ENCODE results near the gene OSGEP. TPM values are rescaled to one million over a fixed set of nuclear protein-coding genes. Genes with fewer than 3 reads are reported as not detected.

OSGEP gene
- total and polyA plus RNA-seq, 2 of the 13 experiments (the other 11 are each of a cell fraction or from before 2014, with no cell fraction given): 39.7 to 41.1 TPM

DNA sequence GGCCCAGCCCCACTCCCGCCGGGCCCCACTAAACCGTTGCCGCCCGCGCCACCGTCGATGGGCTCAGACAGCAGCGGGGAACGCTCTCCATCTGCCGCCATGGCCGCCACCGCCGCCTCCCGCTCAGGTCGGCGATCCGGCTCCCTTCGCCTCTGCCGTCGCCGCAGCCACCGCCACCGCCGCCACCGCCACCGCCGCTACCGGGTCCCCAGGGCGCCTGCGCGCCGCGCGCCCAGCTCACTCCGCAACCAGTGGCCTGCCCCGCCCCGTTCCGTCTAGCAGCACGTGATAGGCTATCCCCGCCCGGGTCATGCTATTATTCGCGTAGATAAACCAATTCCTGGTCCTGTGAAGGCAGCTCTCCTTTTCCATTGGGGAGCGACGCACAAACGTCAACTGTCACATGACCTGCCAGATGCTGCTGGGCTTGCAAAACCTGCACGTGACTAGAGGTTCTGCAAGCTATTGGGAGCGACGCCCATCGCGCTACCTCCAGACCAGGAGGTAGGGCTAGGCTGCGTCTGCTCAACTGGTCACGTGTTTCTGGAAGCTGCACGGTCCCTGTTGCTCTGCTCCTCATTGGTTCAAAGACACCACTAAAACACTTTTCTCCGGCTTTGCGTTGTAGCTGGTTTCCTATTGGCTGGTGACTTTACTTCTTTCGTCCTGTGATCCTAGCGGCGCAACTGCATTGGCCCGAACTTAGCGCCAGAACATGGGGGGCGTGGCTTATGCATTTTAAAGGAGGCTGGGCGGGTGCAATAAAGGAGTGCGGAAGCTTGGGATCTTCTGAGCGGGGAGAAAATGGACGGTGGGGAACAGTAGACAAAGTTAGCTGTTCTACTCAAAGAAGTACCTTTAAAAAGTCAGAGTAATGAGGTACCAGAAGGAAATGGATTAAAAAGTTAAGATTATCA lies 6.9 kb upstream of the OSGEP start, which contains the start of gene PIP4P1 (continued):
- TF ChIP-seq, protein P1, sequence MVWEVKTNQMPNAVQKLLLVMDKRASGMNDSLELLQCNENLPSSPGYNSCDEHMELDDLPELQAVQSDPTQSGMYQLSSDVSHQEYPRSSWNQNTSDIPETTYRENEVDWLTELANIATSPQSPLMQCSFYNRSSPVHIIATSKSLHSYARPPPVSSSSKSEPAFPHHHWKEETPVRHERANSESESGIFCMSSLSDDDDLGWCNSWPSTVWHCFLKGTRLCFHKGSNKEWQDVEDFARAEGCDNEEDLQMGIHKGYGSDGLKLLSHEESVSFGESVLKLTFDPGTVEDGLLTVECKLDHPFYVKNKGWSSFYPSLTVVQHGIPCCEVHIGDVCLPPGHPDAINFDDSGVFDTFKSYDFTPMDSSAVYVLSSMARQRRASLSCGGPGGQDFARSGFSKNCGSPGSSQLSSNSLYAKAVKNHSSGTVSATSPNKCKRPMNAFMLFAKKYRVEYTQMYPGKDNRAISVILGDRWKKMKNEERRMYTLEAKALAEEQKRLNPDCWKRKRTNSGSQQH (CRISPR knock-in tag; IDR thresholded peaks at IDR 0.05; ENCODE audit: low read depth): 0 out of 2 replicates have a peak, but pooled peaks have one; percentile 30
- peak; percentile 63; the same call in 1 of the 2 replicates for TF ChIP-seq ZNF225 (CRISPR knock-in tag; IDR thresholded peaks at IDR 0.05)
- TF ChIP-seq ZNF614 (CRISPR knock-in tag; IDR thresholded peaks at IDR 0.05; ENCODE audit: borderline replicate concordance): peak; percentile 97
- TF ChIP-seq ZNF577 (CRISPR knock-in tag; IDR thresholded peaks at IDR 0.05; ENCODE audit: borderline replicate concordance, low read depth): 0 out of 2 replicates have a peak, but pooled peaks have one; percentile 50
- TF ChIP-seq, protein P2, sequence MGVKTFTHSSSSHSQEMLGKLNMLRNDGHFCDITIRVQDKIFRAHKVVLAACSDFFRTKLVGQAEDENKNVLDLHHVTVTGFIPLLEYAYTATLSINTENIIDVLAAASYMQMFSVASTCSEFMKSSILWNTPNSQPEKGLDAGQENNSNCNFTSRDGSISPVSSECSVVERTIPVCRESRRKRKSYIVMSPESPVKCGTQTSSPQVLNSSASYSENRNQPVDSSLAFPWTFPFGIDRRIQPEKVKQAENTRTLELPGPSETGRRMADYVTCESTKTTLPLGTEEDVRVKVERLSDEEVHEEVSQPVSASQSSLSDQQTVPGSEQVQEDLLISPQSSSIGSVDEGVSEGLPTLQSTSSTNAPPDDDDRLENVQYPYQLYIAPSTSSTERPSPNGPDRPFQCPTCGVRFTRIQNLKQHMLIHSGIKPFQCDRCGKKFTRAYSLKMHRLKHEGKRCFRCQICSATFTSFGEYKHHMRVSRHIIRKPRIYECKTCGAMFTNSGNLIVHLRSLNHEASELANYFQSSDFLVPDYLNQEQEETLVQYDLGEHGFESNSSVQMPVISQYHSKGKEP (CRISPR knock-in tag; IDR thresholded peaks at IDR 0.05): peak; percentile 66; the same call in 1 of the 2 replicates
- no peak for TF ChIP-seq SMARCC2 (IDR thresholded peaks at IDR 0.05)
- no peak for TF ChIP-seq TRIM24 (CRISPR knock-in tag; IDR thresholded peaks at IDR 0.05)
- TF ChIP-seq, protein P3, sequence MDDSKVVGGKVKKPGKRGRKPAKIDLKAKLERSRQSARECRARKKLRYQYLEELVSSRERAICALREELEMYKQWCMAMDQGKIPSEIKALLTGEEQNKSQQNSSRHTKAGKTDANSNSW (CRISPR knock-in tag; IDR thresholded peaks at IDR 0.05; ENCODE audit: borderline replicate concordance): peak; percentile 82; the same call in 1 of the 2 replicates
- TF ChIP-seq ZNF564 (CRISPR knock-in tag; IDR thresholded peaks at IDR 0.05): no peak
- peak; percentile 94; the same call in 1 of the 2 replicates for TF ChIP-seq RFXANK (CRISPR knock-in tag; IDR thresholded peaks at IDR 0.05)
- TF ChIP-seq RAD21 (CRISPR knock-in tag; IDR thresholded peaks at IDR 0.05): peak; percentile 51
- TF ChIP-seq, protein P4, sequence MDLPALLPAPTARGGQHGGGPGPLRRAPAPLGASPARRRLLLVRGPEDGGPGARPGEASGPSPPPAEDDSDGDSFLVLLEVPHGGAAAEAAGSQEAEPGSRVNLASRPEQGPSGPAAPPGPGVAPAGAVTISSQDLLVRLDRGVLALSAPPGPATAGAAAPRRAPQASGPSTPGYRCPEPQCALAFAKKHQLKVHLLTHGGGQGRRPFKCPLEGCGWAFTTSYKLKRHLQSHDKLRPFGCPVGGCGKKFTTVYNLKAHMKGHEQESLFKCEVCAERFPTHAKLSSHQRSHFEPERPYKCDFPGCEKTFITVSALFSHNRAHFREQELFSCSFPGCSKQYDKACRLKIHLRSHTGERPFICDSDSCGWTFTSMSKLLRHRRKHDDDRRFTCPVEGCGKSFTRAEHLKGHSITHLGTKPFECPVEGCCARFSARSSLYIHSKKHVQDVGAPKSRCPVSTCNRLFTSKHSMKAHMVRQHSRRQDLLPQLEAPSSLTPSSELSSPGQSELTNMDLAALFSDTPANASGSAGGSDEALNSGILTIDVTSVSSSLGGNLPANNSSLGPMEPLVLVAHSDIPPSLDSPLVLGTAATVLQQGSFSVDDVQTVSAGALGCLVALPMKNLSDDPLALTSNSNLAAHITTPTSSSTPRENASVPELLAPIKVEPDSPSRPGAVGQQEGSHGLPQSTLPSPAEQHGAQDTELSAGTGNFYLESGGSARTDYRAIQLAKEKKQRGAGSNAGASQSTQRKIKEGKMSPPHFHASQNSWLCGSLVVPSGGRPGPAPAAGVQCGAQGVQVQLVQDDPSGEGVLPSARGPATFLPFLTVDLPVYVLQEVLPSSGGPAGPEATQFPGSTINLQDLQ (CRISPR knock-in tag; IDR thresholded peaks at IDR 0.05): peak; percentile 89
- no peak for TF ChIP-seq ZNF484 (CRISPR knock-in tag; IDR thresholded peaks at IDR 0.05; ENCODE audit: borderline replicate concordance, low read depth)
- no peak for TF ChIP-seq GABPA (IDR thresholded peaks at IDR 0.05; ENCODE audit: low read depth, low read length)
- peak; percentile 54; the same call in 1 of the 2 replicates for TF ChIP-seq GABPA (CRISPR knock-in tag; IDR thresholded peaks at IDR 0.05; ENCODE audit: low read depth)
- TF ChIP-seq ZSCAN29 (CRISPR knock-in tag; conservative IDR thresholded peaks at IDR 0.05): peak; percentile 72; the same call in 1 of the 2 replicates
- TF ChIP-seq SNRNP70 (IDR thresholded peaks at IDR 0.05; ENCODE audit: low read depth, low read length): no peak
- no peak for TF ChIP-seq MAF1 (CRISPR knock-in tag; IDR thresholded peaks at IDR 0.05; ENCODE audit: borderline replicate concordance)
- TF ChIP-seq NFKBIZ (CRISPR knock-in tag; IDR thresholded peaks at IDR 0.05): peak; percentile 92
- peak; percentile 63 for TF ChIP-seq ZNF652 (CRISPR knock-in tag; IDR thresholded peaks at IDR 0.05; ENCODE audit: borderline replicate concordance, low read depth)
- peak; percentile 86; the same call in 1 of the 2 replicates for TF ChIP-seq ZNF550 (CRISPR knock-in tag; IDR thresholded peaks at IDR 0.05; ENCODE audit: borderline replicate concordance)
- TF ChIP-seq CEBPB (IDR thresholded peaks at IDR 0.05; ENCODE audit: borderline replicate concordance, low read depth, low read length): peak; percentile 93
- TF ChIP-seq ASH2L (IDR thresholded peaks at IDR 0.05; ENCODE audit: insufficient read length, low read depth, low read length): peak; percentile 87
- peak; percentile 99 for TF ChIP-seq KLF6 (CRISPR knock-in tag; IDR thresholded peaks at IDR 0.05)
- peak; percentile 93 for TF ChIP-seq ZNF616 (CRISPR knock-in tag; IDR thresholded peaks at IDR 0.05; ENCODE audit: low read depth)
